Hematopoietic multipotent progenitor cell treated with erythropoietin and hydrocortisone succinate and interleukin-3 and kit ligand, for 15 days (in vitro differentiated cells): Measurements from ENCODE around the gene SCAANT1.

Source experiments
- DNase-seq: peaks from one replicate; pipeline ENCODE4 v3.0.0-alpha.2; 2015; ENCODE audit warnings: low spot score

SCAANT1 gene

DNA sequence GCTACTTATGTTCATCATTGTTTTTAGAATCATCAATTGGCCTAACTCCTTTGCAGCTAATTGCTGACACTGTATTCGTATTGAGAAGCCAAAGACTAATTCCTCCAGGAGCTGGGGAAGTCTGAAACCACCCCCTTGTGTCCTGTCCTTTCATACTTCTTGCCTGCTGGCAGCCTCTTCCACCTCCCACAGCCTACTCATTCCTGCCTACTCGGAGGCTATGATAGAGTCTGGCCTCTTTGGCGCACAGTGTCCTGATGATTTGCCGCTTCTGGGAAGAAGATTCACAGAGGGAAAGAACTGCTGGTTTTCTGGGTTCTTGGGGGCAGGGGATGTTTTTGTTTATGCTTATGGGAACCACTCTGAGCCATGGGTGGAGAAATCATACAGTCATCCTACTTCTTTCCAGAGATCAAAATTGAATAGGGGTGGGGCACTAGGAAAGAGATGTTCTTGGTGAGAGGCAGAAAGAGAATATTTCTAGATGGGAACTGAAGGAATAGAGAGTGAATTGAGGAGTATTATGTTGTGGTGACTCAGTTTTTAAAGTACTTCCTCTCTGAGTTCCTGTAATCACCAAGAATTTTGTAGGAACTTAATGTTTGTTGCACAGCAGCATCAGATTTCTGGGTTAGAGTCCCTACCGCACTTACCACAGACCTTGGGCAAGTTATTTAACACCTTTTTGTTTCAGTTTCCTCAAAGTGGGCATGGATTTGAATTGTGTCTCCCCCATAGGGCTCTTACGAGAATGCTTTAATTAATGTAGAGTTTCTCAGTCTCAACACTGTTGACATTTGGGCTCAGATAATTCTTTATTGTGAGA is 22.1 kb upstream of the SCAANT1 start:
- DNase-seq: peak; percentile 31

- no peak for DNase-seq
Measured at GRCh38 chr3:63933459-63933858, 21.3 kb upstream of the SCAANT1 start.

GRCh38 chr3:63932509-63933212 is 20.5 kb upstream of the SCAANT1 start:
- DNase-seq: no peak

DNA sequence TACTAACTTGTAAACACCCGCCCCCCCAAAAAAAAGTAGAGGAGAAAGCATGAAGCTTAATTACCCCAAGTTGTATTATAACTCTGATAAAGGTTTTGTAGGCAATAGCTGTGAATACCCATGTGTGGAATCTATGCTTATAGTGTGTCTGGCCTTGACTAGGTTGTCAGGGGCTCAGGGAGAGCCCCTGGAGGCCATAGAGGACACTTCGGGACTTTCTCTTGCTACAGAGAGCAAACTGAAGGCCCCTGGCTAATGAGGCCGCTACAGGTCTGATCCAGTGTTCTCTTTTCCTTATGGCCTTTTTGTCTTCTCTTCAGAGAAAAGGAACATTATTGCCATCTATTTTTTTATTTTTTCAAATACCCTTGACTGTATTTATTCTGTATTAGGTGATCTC is 19.1 kb upstream of the SCAANT1 start:
- no peak for DNase-seq

DNA sequence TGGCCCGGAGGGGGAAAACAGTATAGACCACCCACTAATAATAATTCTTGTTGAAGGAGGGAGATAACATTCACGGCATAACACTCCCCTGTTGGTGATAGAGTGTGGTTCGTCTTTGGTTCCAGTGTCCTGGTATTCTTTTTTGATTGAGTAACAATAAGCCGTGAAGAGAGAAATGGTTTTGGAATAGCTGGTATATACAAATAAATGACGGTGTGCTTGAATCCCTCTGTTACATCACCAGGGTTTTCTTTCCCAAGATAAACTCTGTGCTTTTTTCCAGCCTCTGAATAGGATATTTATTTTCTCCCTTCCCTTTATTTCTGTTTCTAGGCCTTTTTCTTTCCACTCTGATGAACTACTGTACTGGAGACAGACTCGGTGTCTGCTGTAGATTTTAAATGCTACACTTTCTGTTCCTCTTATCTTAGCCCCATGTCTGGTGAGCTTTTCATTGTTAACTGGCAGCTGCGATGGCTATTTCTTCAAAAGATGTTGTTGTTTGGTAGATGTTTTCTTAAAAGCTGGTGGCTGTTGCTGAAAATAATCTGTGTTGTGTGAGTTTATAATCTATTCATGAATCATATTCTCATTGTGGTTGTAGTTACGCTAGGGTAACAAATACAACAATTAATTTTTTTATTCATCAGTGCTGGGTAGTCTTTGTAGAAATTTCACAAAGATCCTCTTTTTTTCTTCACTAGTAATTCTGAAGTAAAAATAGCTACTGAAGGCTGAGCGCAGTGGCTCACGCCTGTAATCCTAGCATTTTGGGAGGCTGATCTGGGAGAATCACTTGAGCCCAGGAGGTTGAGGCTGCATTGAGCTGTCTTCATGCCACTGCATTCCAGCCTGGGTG is 15.5 kb upstream of the SCAANT1 start:
- DNase-seq: no peak

DNA sequence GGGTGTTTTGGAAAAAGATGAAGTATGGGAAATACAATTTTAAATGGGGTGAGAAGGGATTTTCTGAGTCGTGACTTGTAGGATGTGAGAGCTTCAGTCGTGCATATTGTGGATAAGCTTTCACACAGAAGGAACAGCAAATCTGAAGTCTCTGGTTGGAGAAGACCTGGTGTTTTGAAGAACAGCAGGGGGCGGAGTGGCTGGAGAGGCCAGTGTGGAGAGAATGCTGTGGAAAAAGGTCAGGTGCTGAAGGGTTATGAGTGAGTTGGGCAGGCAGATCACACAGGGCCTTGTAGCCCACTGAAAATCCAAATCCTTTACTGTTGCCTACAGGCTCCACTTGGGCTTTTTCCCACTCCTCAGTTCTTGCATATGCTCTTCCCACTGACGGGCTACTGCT is 14.1 kb upstream of the SCAANT1 start:
- DNase-seq: peak; percentile 48

DNA sequence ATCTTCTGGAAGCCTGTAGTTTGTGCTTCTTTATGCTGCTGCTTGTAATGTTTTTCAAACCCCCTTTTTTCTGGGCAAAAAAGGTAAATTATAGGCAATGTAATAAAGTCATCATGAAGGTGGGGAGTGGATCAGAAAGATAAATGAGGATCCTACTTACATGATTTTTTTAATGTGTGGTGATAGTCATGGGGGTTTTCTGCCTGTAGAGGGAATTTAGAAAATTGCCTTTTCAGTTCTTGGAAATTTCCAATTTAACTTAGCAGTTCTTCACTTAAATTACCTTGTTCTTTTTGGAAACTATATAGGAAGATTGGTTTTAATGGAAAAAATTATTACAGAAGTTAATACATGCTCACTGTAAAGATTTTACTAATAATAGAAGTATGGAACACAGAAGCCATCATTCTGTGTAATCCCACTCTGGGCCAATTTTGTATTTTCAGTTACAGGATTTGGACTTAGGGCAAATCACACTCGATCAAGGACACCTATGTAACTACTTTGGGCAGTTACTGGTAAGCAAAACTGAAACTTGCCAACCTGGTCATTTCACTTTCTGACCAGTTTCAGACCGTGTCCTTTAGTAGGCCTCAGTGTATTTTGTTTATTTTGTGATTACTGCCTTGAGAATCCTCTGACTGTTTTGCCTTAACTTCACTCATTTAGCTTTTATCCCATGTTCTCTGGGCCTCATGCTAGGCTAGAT is 10.5 kb upstream of the SCAANT1 start:
- no peak for DNase-seq

GRCh38 chr3:63921741-63922482 is 9.7 kb upstream of the SCAANT1 start:
- no peak for DNase-seq

DNA sequence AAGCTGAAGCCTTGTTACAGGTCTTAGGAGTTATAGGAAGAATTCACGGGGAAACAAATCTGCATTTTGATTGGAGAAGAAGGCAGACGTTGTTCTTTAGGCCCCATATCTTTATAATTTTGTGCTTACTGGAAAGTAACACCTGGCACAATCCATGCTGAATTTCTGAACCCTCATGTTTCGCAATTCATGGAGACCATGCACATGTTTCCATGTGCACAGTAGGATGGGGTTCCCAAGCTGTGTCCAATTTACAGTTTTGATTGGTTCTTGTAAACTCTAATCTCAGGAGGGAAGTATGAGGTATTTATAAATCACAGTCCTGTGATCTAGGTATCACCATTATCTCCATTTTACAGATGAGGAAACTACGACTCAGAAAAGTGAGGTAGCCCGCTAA is 7.8 kb upstream of the SCAANT1 start:
- no peak for DNase-seq

DNA sequence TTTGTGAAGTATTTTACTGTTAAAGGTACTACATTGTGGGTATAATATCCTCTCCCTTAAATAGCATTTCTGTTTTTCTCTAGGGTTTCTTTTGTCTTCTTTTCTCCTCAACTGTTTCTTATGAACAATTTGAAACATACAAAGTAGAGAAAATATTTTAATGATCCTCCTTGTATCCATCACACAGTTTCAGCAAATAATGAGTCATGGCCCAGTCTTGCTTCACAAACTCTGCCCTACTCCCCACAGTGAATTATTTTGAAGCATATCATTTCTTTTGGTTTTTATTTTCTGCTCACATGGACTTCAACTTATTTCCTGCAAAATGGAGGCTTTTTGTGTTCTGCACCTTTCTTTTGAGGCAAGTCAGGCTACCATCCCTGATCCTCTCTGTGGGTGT is 6.1 kb upstream of the SCAANT1 start:
- no peak for DNase-seq

DNA sequence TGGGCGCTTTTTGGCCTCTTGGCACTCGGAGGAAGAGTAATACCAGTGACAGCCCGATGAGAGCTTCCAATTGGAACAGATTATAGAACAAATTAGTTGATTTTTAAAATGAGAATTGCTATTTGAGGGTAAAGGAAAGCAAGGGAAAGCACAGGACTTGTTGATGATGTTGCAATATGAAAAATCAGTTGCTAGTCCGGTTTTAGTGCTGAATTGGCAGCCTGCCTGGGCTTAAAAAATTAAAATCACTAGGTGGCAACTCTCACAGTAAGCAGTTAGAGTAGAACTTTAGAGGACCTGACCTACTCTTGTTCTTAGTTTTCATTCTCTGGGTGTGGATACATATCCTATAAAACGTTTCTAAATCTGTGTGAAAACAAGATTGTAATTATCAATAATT is 2.1 kb upstream of the SCAANT1 start:
- DNase-seq: peak; percentile 60

- DNase-seq: peak; percentile 49
Measured at GRCh38 chr3:63912768-63913588, 795 bp upstream of the SCAANT1 start.

- DNase-seq: no peak
Measured at GRCh38 chr3:63911509-63911872, 692 bp downstream of the SCAANT1 start.

GRCh38 chr3:63910891-63911290 is 1.3 kb downstream of the SCAANT1 start:
- DNase-seq: no peak

DNA sequence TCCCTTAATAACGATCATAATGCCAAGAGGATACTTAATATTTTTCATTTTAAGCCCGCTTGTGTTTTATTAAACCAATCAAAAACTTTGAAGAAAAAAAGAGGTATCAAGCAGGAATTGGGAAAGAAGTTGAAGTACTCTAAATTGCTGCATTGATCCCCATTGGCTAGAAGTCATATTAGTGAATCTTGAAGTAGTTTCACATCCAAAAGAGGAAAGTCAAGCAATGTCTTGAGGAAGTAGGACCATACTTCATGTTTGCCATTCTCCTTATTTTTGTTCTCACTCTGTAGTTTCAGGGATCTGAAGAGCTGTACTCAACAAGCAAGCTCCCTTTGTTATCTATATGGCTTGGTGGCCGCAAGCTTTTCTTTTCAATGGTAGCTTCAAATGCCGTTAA is 2.2 kb downstream of the SCAANT1 start:
- no peak for DNase-seq

DNA sequence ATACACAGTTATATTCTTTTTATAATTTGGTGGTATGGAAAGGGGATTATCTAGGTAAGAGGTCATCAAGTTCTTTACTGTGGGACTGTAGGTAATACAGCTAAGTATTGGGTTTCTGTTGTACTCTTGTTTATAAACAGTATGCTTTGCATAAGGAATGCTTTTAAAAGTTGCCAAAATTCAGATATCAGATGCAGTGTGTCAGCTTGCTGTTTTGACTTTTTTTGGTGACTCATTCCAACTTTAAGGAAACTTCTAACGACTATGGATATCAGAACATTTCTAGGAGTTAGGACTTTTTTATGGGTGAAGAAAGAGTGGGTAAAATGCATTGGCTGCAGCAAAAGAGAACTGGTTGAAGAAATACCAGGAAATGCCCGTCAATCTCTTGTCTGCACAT is 2.8 kb downstream of the SCAANT1 start:
- DNase-seq: no peak

GRCh38 chr3:63908776-63909175 is 3.4 kb downstream of the SCAANT1 start:
- no peak for DNase-seq

- DNase-seq: no peak
Measured at GRCh38 chr3:63908081-63908736, 4.0 kb downstream of the SCAANT1 start.

DNA sequence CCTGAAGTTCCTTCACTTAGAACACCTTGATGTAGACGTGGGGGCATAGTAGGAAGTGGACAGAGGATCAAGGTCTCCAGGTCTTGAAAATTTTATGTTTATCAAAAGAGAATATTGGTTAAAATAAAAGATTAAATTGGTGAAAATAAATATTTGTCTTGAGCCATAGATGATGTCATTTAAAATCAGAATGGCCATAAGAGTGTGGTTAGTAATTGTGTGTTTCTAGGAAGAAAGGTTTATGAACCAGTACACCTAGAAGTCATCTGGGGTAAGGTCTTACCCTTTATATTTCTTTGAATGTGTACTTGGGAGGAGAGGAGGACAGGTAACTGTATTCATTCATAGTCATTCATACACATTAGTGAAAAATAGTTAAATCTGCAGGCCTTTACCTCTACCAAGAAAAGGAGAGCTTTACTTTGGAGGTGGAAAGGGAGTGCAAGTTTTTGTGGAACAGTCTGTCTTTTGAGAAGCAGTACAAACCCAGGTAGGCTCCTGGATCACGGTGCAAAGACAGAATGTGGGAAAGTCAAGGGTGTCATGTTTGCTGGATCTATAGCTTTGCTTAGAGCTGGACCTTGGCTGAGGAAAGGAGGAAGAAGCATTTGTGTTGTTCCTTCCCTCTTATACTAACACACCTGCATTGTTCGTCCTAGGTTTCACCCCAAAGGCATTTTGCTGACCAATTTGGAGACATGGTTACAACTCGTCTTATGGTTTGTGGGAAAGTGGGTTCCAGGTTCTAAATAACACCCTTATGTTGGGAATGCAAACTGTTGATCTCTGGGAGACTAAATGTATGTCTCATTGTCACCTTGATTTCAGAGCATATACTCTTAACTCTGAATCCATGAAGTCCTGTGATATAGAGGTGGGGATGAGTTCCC is 6.2 kb downstream of the SCAANT1 start:
- no peak for DNase-seq
